ENCODE results near the gene SFXN1.

DNA sequence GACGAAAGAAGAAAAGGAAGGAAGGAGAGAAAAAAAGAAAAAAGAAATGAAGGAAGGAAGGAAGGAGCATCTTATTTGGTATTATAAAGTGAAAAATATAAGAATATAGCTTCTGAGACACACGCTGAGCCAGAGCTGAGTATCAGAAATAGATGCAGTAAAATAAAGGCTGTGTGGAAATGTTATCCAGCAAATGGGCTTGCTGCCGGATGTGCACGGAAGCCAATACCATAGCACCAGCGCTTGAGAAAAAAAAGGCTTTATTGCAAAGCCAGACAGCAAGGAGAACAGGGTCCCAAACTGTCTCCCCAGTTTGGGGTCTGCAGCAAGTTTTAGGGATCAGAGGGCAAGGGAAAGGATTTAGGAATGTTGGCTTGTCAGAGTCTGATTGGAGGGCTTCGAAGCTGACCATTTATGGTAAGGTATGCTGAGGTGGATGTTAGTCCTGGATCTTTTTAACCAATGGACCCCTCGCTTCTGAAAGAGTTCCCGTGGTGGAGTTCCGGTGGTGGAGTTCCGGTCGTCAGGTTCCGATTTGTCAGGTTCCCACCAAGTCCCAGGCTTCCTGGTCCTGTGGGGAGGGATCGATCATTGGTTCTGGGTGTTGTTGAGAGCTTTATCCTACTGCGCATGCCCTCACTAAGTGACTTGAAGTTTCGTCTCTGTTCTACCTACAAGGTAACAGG, 70.4 kb downstream of the SFXN1 start:
- no peak for TF ChIP-seq TAF1 (IDR thresholded peaks at IDR 0.05; ENCODE audit: borderline replicate concordance, low read depth, low read length)
- TF ChIP-seq POLR2A (IDR thresholded peaks at IDR 0.05; ENCODE audit: low read depth, low read length), result no peak
- TF ChIP-seq POLR2AphosphoS5 (IDR thresholded peaks at IDR 0.05; ENCODE audit: low read depth, low read length), result no peak

All from GM12892 (cell line).